HepG2 (cell line): Measurements from ENCODE around the gene KPNB1.

Experiments
- EP300 ChIP-seq, 3 experiments: sonication (generic) in 1 of 3; formaldehyde crosslinking in 1 of 3; IDR thresholded peaks; 2 replicates each; pipeline versions ENCODE4 v1.5.1 to v1.6.1; 2011 to 2020; ENCODE audit warnings: low read depth in 2 of 3, low read length in 2 of 3, borderline replicate concordance in 1 of 3, improper control_type of control experiment in 1 of 3, mild to moderate bottlenecking in 1 of 3, missing genetic modification reagents in 1 of 3, moderate library complexity in 1 of 3
- GABPA ChIP-seq, 2 experiments: IDR thresholded peaks; 2 replicates each; pipeline ENCODE4 v1.6.1; 2011 to 2016; ENCODE audit warnings: low read depth in 2 of 2, low read length in 1 of 2, missing biosample characterization in 1 of 2, missing genetic modification characterization in 1 of 2
- NAIF1 ChIP-seq: sonication (generic); formaldehyde crosslinking; IDR thresholded peaks from 2 replicates; pipeline ENCODE4 v1.5.0; 2020; ENCODE audit warnings: mild to moderate bottlenecking, missing genetic modification reagents, borderline replicate concordance
- POLR2AphosphoS5 ChIP-seq: IDR thresholded peaks from 2 replicates; pipeline ENCODE4 v1.6.1; 2012; ENCODE audit warnings: low read depth, low read length
- U2AF2 ChIP-seq: fragments of 200-400 bp; formaldehyde crosslinking; IDR thresholded peaks from 2 replicates; pipeline ENCODE4 v1.6.1; 2017; ENCODE audit warnings: low read depth, mild to moderate bottlenecking, low read length
- ZNF629 ChIP-seq: sonication (generic); formaldehyde crosslinking; conservative IDR thresholded peaks from 2 replicates; pipeline ENCODE4 v1.5.0; 2020; ENCODE audit warnings: missing genetic modification reagents
- ZNF652 ChIP-seq: IDR thresholded peaks from 2 replicates; pipeline ENCODE4 v1.6.1; 2016; ENCODE audit warnings: low read depth, borderline replicate concordance

- TF ChIP-seq ZNF652 (CRISPR knock-in tag) = no peak
- no peak for TF ChIP-seq NAIF1 (CRISPR knock-in tag)
- no peak for TF ChIP-seq U2AF2
- no peak for TF ChIP-seq EP300 (IDR thresholded peaks at IDR 0.05; ENCODE audit: low read depth in 2 of 2, low read length in 2 of 2)
- TF ChIP-seq EP300 (CRISPR knock-in tag; IDR thresholded peaks at IDR 0.05; ENCODE audit: borderline replicate concordance) = no peak
- no peak for TF ChIP-seq GABPA (IDR thresholded peaks at IDR 0.05; ENCODE audit: low read depth, low read length)
- no peak for TF ChIP-seq GABPA (CRISPR knock-in tag; IDR thresholded peaks at IDR 0.05; ENCODE audit: low read depth)
- no peak for TF ChIP-seq ZNF629 (CRISPR knock-in tag)
- no peak for TF ChIP-seq POLR2AphosphoS5
Measured at GRCh38 chr17:47720196-47720595, 70.5 kb downstream of the KPNB1 start.
